ENCODE data around the gene NDUFS4.
"Not testable (repeated sequence)": the region's sequence is repeated elsewhere in the genome, so short reads cannot be mapped to it uniquely, and the experiment has no call there.

NDUFS4 gene

GRCh38 chr5:53575831-53576230 lies 15.4 kb downstream of the NDUFS4 start:
- no peak for DNase-seq

- no peak for DNase-seq
Measured at GRCh38 chr5:53576674-53577073, 16.2 kb downstream of the NDUFS4 start.

- DNase-seq, result no peak
Measured at GRCh38 chr5:53578854-53579253, 18.4 kb downstream of the NDUFS4 start.

- DNase-seq, result no peak
Measured at GRCh38 chr5:53580547-53580946, 20.1 kb downstream of the NDUFS4 start.

GRCh38 chr5:53582225-53582624 lies 21.8 kb downstream of the NDUFS4 start:
- DNase-seq, result no peak

GRCh38 chr5:53590759-53591158 lies 30.3 kb downstream of the NDUFS4 start:
- no peak for DNase-seq

GRCh38 chr5:53594419-53594818 lies 34.0 kb downstream of the NDUFS4 start:
- no peak for DNase-seq

- DNase-seq, result no peak
Measured at GRCh38 chr5:53597894-53598293, 37.5 kb downstream of the NDUFS4 start.

- DNase-seq, result no peak
Measured at GRCh38 chr5:53601570-53601969, 41.1 kb downstream of the NDUFS4 start.

GRCh38 chr5:53603009-53603687 lies 42.7 kb downstream of the NDUFS4 start:
- no peak for DNase-seq

- no peak for DNase-seq
Measured at GRCh38 chr5:53604309-53604708, 43.9 kb downstream of the NDUFS4 start.

- no peak for DNase-seq
Measured at GRCh38 chr5:53607886-53608285, 47.4 kb downstream of the NDUFS4 start.

- not testable (repeated sequence) for DNase-seq
Measured at GRCh38 chr5:53608897-53609296, 48.5 kb downstream of the NDUFS4 start.

GRCh38 chr5:53613061-53613460 lies 52.6 kb downstream of the NDUFS4 start:
- no peak for DNase-seq

GRCh38 chr5:53613536-53613935 lies 53.1 kb downstream of the NDUFS4 start:
- no peak for DNase-seq

GRCh38 chr5:53614376-53614885 lies 54.0 kb downstream of the NDUFS4 start:
- DNase-seq, result no peak

- no peak for DNase-seq
Measured at GRCh38 chr5:53616939-53617549, 56.6 kb downstream of the NDUFS4 start.

- DNase-seq, result no peak
Measured at GRCh38 chr5:53631251-53631650, 70.8 kb downstream of the NDUFS4 start.

GRCh38 chr5:53642061-53642460 lies 81.6 kb downstream of the NDUFS4 start:
- no peak for DNase-seq

- DNase-seq, result no peak
Measured at GRCh38 chr5:53643445-53643844, 83.0 kb downstream of the NDUFS4 start.

- no peak for DNase-seq
Measured at GRCh38 chr5:53645078-53645477, 84.6 kb downstream of the NDUFS4 start.

- DNase-seq, result no peak
Measured at GRCh38 chr5:53649352-53649751, 88.9 kb downstream of the NDUFS4 start.

GRCh38 chr5:53660573-53660972 lies 100.1 kb downstream of the NDUFS4 start:
- not testable (repeated sequence) for DNase-seq

- not testable (repeated sequence) for DNase-seq
Measured at GRCh38 chr5:53665313-53665712, 104.9 kb downstream of the NDUFS4 start.

- DNase-seq, result no peak
Measured at GRCh38 chr5:53667621-53668020, 107.2 kb downstream of the NDUFS4 start.
